ENCODE data around the gene NADSYN1.

Gene NADSYN1

GRCh38 chr11:71542382-71542781, 89.4 kb downstream of the NADSYN1 start:
- in situ Hi-C loops (cut with HindIII; ENCODE audit: low sequenced_read_pairs) = no loop called here

GRCh38 chr11:71542879-71543777, 90.1 kb downstream of the NADSYN1 start:
- in situ Hi-C loops (cut with HindIII; ENCODE audit: low sequenced_read_pairs) = no loop called here

- in situ Hi-C loops (cut with HindIII; ENCODE audit: low sequenced_read_pairs) = no loop called here
Observed at GRCh38 chr11:71543866-71544265, 90.9 kb downstream of the NADSYN1 start.

- in situ Hi-C loops (cut with HindIII; ENCODE audit: low sequenced_read_pairs) = loop anchor here (5.0 kb wide), 1 partner anchor 37 kb away; no protein-coding TSS in a partner anchor
Observed at GRCh38 chr11:71544525-71545214, 91.7 kb downstream of the NADSYN1 start.

GRCh38 chr11:71545405-71545966, 92.5 kb downstream of the NADSYN1 start:
- in situ Hi-C loops (cut with HindIII; ENCODE audit: low sequenced_read_pairs) = loop anchor here (5.0 kb wide), 1 partner anchor 38 kb away; no protein-coding TSS in a partner anchor

GRCh38 chr11:71548120-71548519, 95.1 kb downstream of the NADSYN1 start, which contains the start of gene KRTAP5-9:
Gene KRTAP5-9, plus strand, starts transcription at chr11:71548420. Its CDS starts 238 bp downstream, at chr11:71548658.
- in situ Hi-C loops (cut with HindIII; ENCODE audit: low sequenced_read_pairs) = loop anchor here (5.0 kb wide), 1 partner anchor 41 kb away; no protein-coding TSS in a partner anchor

GRCh38 chr11:71548716-71549151, 95.7 kb downstream of the NADSYN1 start:
- in situ Hi-C loops (cut with HindIII; ENCODE audit: low sequenced_read_pairs) = loop anchor here (5.0 kb wide), 1 partner anchor 41 kb away; no protein-coding TSS in a partner anchor

Measured in endothelial cell of hepatic sinusoid (primary cell).